ENCODE data around the gene NUDT4. TPM values are rescaled to one million over a fixed set of nuclear protein-coding genes. Genes with fewer than 3 reads are reported as not detected.

The NUDT4 gene
- polyA plus RNA-seq, 6 donors from 2014 or later, result 50.4 to 81.1 (median 70.4) TPM

- ATAC-seq (ENCODE audit: low read depth in 2 of 2) (no peak), DNase-seq (no peak)
- H3K9me3 Mint-ChIP-seq, result no peaks in the 10 kb centered on the region
- peaks cover 0 to 12% (median 9%) of the 10 kb centered on the region in 3 donors for H3K27me3 Mint-ChIP-seq
- no peak overlapping the region for H3K27ac Mint-ChIP-seq
- H3K4me3 Mint-ChIP-seq, result no peak overlapping the region
- H3K4me1 Mint-ChIP-seq, result no peaks in the 10 kb centered on the region
- H3K36me3 Mint-ChIP-seq, result no peaks in the 10 kb centered on the region
Observed at GRCh38 chr12:93356214-93356613, 21.5 kb upstream of the NUDT4 start.

- H3K27ac Mint-ChIP-seq, result no peak overlapping the region
- no peak for ATAC-seq (ENCODE audit: low read depth in 2 of 2)
- H3K4me1 Mint-ChIP-seq, result no peaks in the 10 kb centered on the region
- no peaks in the 10 kb centered on the region for H3K36me3 Mint-ChIP-seq
- H3K4me3 Mint-ChIP-seq, result no peak overlapping the region
- H3K9me3 Mint-ChIP-seq, result no peaks in the 10 kb centered on the region
- DNase-seq, result no peak
- peaks cover 0 to 5% (median 0%) of the 10 kb centered on the region in 3 donors for H3K27me3 Mint-ChIP-seq
Observed at GRCh38 chr12:93358058-93358457, 19.7 kb upstream of the NUDT4 start.

- Mint-ChIP-seq H3K27ac (no peak overlapping the region), H3K4me3 (no peak overlapping the region), H3K36me3 (no peaks in the 10 kb centered on the region), H3K9me3 (no peaks in the 10 kb centered on the region), H3K4me1 (peaks cover 2 to 3% (median 2%) of the 10 kb centered on the region in 3 donors), H3K27me3 (peaks cover 0 to 5% (median 0%) of the 10 kb centered on the region in 3 donors)
- DNase-seq (no peak), ATAC-seq (ENCODE audit: low read depth in 2 of 2) (no peak)
Observed at GRCh38 chr12:93358821-93359220, 18.9 kb upstream of the NUDT4 start.

GRCh38 chr12:93360688-93361087 lies 17.0 kb upstream of the NUDT4 start:
- H3K27ac Mint-ChIP-seq, result no peak overlapping the region
- peaks cover 0 to 5% (median 0%) of the 10 kb centered on the region in 3 donors for H3K27me3 Mint-ChIP-seq
- H3K36me3 Mint-ChIP-seq, result no peaks in the 10 kb centered on the region
- no peak for DNase-seq
- peaks cover 4 to 10% (median 9%) of the 10 kb centered on the region in 3 donors for H3K4me1 Mint-ChIP-seq
- ATAC-seq (ENCODE audit: low read depth in 2 of 2), result no peak
- H3K9me3 Mint-ChIP-seq, result no peaks in the 10 kb centered on the region
- no peak overlapping the region for H3K4me3 Mint-ChIP-seq

GRCh38 chr12:93361151-93361919 lies 16.4 kb upstream of the NUDT4 start:
- DNase-seq (no peak), ATAC-seq (ENCODE audit: low read depth in 2 of 2) (no peak)
- peaks cover 4 to 10% (median 9%) of the 10 kb centered on the region in 3 donors for H3K4me1 Mint-ChIP-seq
- H3K4me3 Mint-ChIP-seq, result no peak overlapping the region
- peaks cover 0 to 5% (median 0%) of the 10 kb centered on the region in 3 donors for H3K27me3 Mint-ChIP-seq
- no peaks in the 10 kb centered on the region for H3K9me3 Mint-ChIP-seq
- no peaks in the 10 kb centered on the region for H3K36me3 Mint-ChIP-seq
- H3K27ac Mint-ChIP-seq, result no peak overlapping the region

GRCh38 chr12:93363841-93364297 lies 13.9 kb upstream of the NUDT4 start:
- Mint-ChIP-seq H3K36me3 (no peaks in the 10 kb centered on the region), H3K27me3 (peaks cover 0 to 6% (median 5%) of the 10 kb centered on the region in 3 donors), H3K4me3 (no peak overlapping the region), H3K27ac (no peak overlapping the region), H3K9me3 (no peaks in the 10 kb centered on the region), H3K4me1 (peaks cover 4 to 10% (median 9%) of the 10 kb centered on the region in 3 donors)
- DNase-seq, result no peak
- peak; percentile 62 to 71 for ATAC-seq (ENCODE audit: low read depth in 2 of 2)

- peaks cover 4 to 10% (median 9%) of the 10 kb centered on the region in 3 donors for H3K4me1 Mint-ChIP-seq
- no peaks in the 10 kb centered on the region for H3K9me3 Mint-ChIP-seq
- H3K27me3 Mint-ChIP-seq, result peaks cover 2 to 10% (median 8%) of the 10 kb centered on the region in 3 donors
- no peaks in the 10 kb centered on the region for H3K36me3 Mint-ChIP-seq
- H3K27ac Mint-ChIP-seq, result no peak overlapping the region
- no peak overlapping the region for H3K4me3 Mint-ChIP-seq
- DNase-seq (no peak), ATAC-seq (ENCODE audit: low read depth in 2 of 2) (no peak)
Observed at GRCh38 chr12:93365616-93366405, 11.9 kb upstream of the NUDT4 start.

GRCh38 chr12:93366422-93366821 lies 11.3 kb upstream of the NUDT4 start:
- Mint-ChIP-seq H3K4me1 (peaks cover 4 to 10% (median 9%) of the 10 kb centered on the region in 3 donors), H3K36me3 (no peaks in the 10 kb centered on the region), H3K9me3 (no peaks in the 10 kb centered on the region), H3K4me3 (no peak overlapping the region), H3K27ac (no peak overlapping the region), H3K27me3 (peaks cover 5 to 11% (median 10%) of the 10 kb centered on the region in 3 donors)
- DNase-seq (no peak), ATAC-seq (ENCODE audit: low read depth in 2 of 2) (no peak)

GRCh38 chr12:93368766-93369165 lies 9.0 kb upstream of the NUDT4 start:
- H3K9me3 Mint-ChIP-seq, result no peaks in the 10 kb centered on the region

GRCh38 chr12:93369505-93369904 lies 8.2 kb upstream of the NUDT4 start:
- H3K27ac Mint-ChIP-seq, result no peak overlapping the region
- DNase-seq (no peak), ATAC-seq (ENCODE audit: low read depth in 2 of 2) (no peak)
- peaks cover 5 to 17% (median 11%) of the 10 kb centered on the region in 3 donors for H3K27me3 Mint-ChIP-seq
- H3K4me1 Mint-ChIP-seq, result peaks cover 0 to under 1% (median under 1%) of the 10 kb centered on the region in 3 donors
- peaks cover 0 to 6% of the 10 kb centered on the region in 2 donors for H3K36me3 Mint-ChIP-seq
- no peak overlapping the region for H3K4me3 Mint-ChIP-seq
- no peaks in the 10 kb centered on the region for H3K9me3 Mint-ChIP-seq

More at GRCh38 chr12:93368766-93369165, 9.0 kb upstream of the NUDT4 start:
- H3K4me3 Mint-ChIP-seq, result no peak overlapping the region
- peaks cover 5 to 17% (median 11%) of the 10 kb centered on the region in 3 donors for H3K27me3 Mint-ChIP-seq
- no peak for ATAC-seq (ENCODE audit: low read depth in 2 of 2)
- H3K27ac Mint-ChIP-seq, result no peak overlapping the region
- peaks cover 3 to 8% (median 8%) of the 10 kb centered on the region in 3 donors for H3K4me1 Mint-ChIP-seq
- DNase-seq, result no peak
- H3K36me3 Mint-ChIP-seq, result peaks cover 0 to 6% of the 10 kb centered on the region in 2 donors

GRCh38 chr12:93370947-93371346 lies 6.8 kb upstream of the NUDT4 start:
- peaks cover 5 to 17% (median 11%) of the 10 kb centered on the region in 3 donors for H3K27me3 Mint-ChIP-seq
- ATAC-seq (ENCODE audit: low read depth in 2 of 2), result no peak
- no peaks in the 10 kb centered on the region for H3K4me1 Mint-ChIP-seq

GRCh38 chr12:93373961-93374656 lies 3.6 kb upstream of the NUDT4 start:
- no peak for ATAC-seq (ENCODE audit: low read depth in 2 of 2)
- Mint-ChIP-seq H3K27ac (no peak overlapping the region), H3K4me3 (no peak overlapping the region), H3K4me1 (peaks cover 9 to 17% (median 12%) of the 10 kb centered on the region in 3 donors), H3K27me3 (peaks cover 5 to 10% (median 8%) of the 10 kb centered on the region in 3 donors), H3K9me3 (no peaks in the 10 kb centered on the region), H3K36me3 (peaks cover 0 to 6% of the 10 kb centered on the region in 2 donors)
- no peak for DNase-seq

More at GRCh38 chr12:93370947-93371346, 6.8 kb upstream of the NUDT4 start:
- Mint-ChIP-seq H3K27ac (peak overlapping the region in 1 of 6 donors; percentile 18), H3K36me3 (peaks cover 0 to 6% of the 10 kb centered on the region in 2 donors), H3K9me3 (no peaks in the 10 kb centered on the region), H3K4me3 (no peak overlapping the region)
- DNase-seq, result no peak

- Mint-ChIP-seq H3K27me3 (peaks cover 2 to 7% (median 3%) of the 10 kb centered on the region in 3 donors), H3K36me3 (peaks cover 0 to 6% of the 10 kb centered on the region in 2 donors), H3K9me3 (no peaks in the 10 kb centered on the region), H3K27ac (peak overlapping the region in 1 of 6 donors; percentile 2), H3K4me1 (peaks cover 27 to 35% (median 30%) of the 10 kb centered on the region in 3 donors), H3K4me3 (peak overlapping the region in 2 of 8 donors; percentile 56 to 89)
- ATAC-seq (ENCODE audit: low read depth in 2 of 2), result no peak
- no peak for DNase-seq
Observed at GRCh38 chr12:93375906-93376305, 1.8 kb upstream of the NUDT4 start.
